Cardiac muscle cell (in vitro differentiated cells and primary cell): ENCODE measurements around the gene HELZ2. TPM values are rescaled to one million over a fixed set of nuclear protein-coding genes. Genes with fewer than 3 reads are reported as not detected.

Source experiments
- DNase-seq, 2 donors: peaks; one replicate each; pipeline versions ENCODE4 v3.0.0 to v3.0.0-alpha.2; 2010 to 2017; ENCODE audit warnings: low read depth in 1 of 2, low spot score in 1 of 2
- H3K27ac ChIP-seq: fragments of 200-600 bp; sonication (generic); 2 replicates; pipeline ENCODE4 v1.5.1; 2016
- H3K27me3 ChIP-seq: fragments of 200-600 bp; sonication (generic); 2 replicates; pipeline ENCODE4 v1.6.0; 2016; ENCODE audit warnings: control low read depth
- H3K36me3 ChIP-seq: fragments of 200-600 bp; sonication (generic); 2 replicates; pipeline ENCODE4 v1.5.1; 2016; ENCODE audit warnings: control low read depth
- H3K4me1 ChIP-seq: fragments of 200-600 bp; sonication (generic); 2 replicates; pipeline ENCODE4 v1.8.1; 2017; ENCODE audit warnings: low read depth, mild to moderate bottlenecking, mixed run types
- H3K4me3 ChIP-seq: fragments of 200-600 bp; sonication (generic); 2 replicates; pipeline ENCODE4 v1.5.1; 2016; ENCODE audit warnings: mild to moderate bottlenecking
- H3K9me3 ChIP-seq: fragments of 200-600 bp; sonication (generic); 2 replicates; pipeline ENCODE4 v1.5.1; 2017; ENCODE audit warnings: low read depth, mild to moderate bottlenecking, control low read depth
- CTCF ChIP-seq: IDR thresholded peaks from 2 replicates; pipeline ENCODE4 v1.5.1; 2012; ENCODE audit warnings: low read depth, mild to moderate bottlenecking, low read length
- polyA plus RNA-seq: library from polyadenylated mRNA; unstranded; fragments of >200 nt; fragmentation: Nextera tagmentation; extraction: Ambion mirVana; gene quantifications from 2 replicates; pipeline ENCODE4 v1.2.1, GENCODE V29; 2016
- total RNA-seq: library from RNA; depleted of rRNA; stranded (reverse); fragments of >200 nt; gene quantifications from 2 replicates; pipeline ENCODE4 v1.2.3, GENCODE V29; 2016

The HELZ2 gene
- total and polyA plus RNA-seq, 2 experiments from 2014 or later, result 1.7 to 14.3 TPM

- Histone ChIP-seq H3K4me1 (no peaks in the 10 kb centered on the region), H3K27ac (no peak overlapping the region), H3K4me3 (no peak overlapping the region), H3K27me3 (no peaks in the 10 kb centered on the region), H3K36me3 (peaks cover 9% of the 10 kb centered on the region), H3K9me3 (no peaks in the 10 kb centered on the region)
- no peak for DNase-seq
- no peak for TF ChIP-seq CTCF
Observed at GRCh38 chr20:63589261-63590217, 15.5 kb upstream of the HELZ2 start.

GRCh38 chr20:63588641-63589041 lies 14.6 kb upstream of the HELZ2 start:
- Histone ChIP-seq H3K9me3 (no peaks in the 10 kb centered on the region), H3K36me3 (peaks cover 9% of the 10 kb centered on the region), H3K27me3 (no peaks in the 10 kb centered on the region), H3K27ac (no peak overlapping the region), H3K4me1 (no peaks in the 10 kb centered on the region), H3K4me3 (no peak overlapping the region)
- DNase-seq, result no peak
- TF ChIP-seq CTCF, result no peak

- no peak for TF ChIP-seq CTCF
- no peak for DNase-seq
- H3K27ac ChIP-seq, result no peak overlapping the region
- no peak overlapping the region for H3K4me3 ChIP-seq
- H3K36me3 ChIP-seq, result peaks cover 9% of the 10 kb centered on the region
- H3K4me1 ChIP-seq, result no peaks in the 10 kb centered on the region
- no peaks in the 10 kb centered on the region for H3K9me3 ChIP-seq
- no peaks in the 10 kb centered on the region for H3K27me3 ChIP-seq
Observed at GRCh38 chr20:63587776-63588591, 13.9 kb upstream of the HELZ2 start.

GRCh38 chr20:63587256-63587655 lies 13.2 kb upstream of the HELZ2 start:
- no peak for DNase-seq
- Histone ChIP-seq H3K9me3 (no peaks in the 10 kb centered on the region), H3K27me3 (no peaks in the 10 kb centered on the region), H3K36me3 (peaks cover 9% of the 10 kb centered on the region), H3K27ac (no peak overlapping the region), H3K4me3 (no peak overlapping the region), H3K4me1 (no peaks in the 10 kb centered on the region)
- no peak for TF ChIP-seq CTCF

- DNase-seq, result no peak
- Histone ChIP-seq H3K27ac (no peak overlapping the region), H3K4me1 (no peaks in the 10 kb centered on the region), H3K4me3 (no peak overlapping the region), H3K36me3 (peaks cover 9% of the 10 kb centered on the region), H3K27me3 (no peaks in the 10 kb centered on the region), H3K9me3 (no peaks in the 10 kb centered on the region)
- TF ChIP-seq CTCF, result no peak
Observed at GRCh38 chr20:63586797-63587196, 12.8 kb upstream of the HELZ2 start.
